ENCODE measurements around the gene ATP8A2.

ATP8A2 gene

DNA sequence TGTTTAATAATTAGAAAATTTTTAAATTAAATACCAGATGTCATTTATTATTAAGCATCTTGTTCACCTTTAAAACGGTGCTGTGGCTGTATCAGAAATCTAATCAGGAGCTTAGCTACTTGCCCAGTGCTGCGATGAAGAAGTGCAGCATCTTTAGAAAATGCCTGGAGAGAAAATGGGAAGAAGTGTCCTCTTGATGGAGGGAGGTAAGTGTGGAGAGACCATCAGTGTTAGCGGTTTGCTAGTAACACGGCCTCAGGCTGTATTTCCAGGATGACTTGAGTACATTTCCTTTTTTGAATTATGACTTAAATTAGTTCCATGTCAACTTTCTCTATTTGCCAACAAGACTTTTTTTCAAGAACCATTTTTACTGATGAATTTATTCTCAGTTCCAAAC is 605.9 kb downstream of the ATP8A2 start:
- Histone ChIP-seq H3K9ac (ENCODE audit: insufficient read length, low read depth) (no peak overlapping the region), H3K4me3 (ENCODE audit: insufficient read length, low read depth) (no peak overlapping the region), H3K9me3 (ENCODE audit: insufficient read depth, low read length) (no peaks in the 10 kb centered on the region), H3K36me3 (ENCODE audit: insufficient read depth, insufficient read length, low read length) (no peaks in the 10 kb centered on the region), H3K27me3 (ENCODE audit: insufficient read depth, insufficient read length) (no peaks in the 10 kb centered on the region), H3K4me1 (ENCODE audit: insufficient read depth, insufficient read length) (no peaks in the 10 kb centered on the region)
- DNase-seq (ENCODE audit: low read depth, low spot score), result no peak
- no peak for TF ChIP-seq ZNF274 (IDR thresholded peaks at IDR 0.05; ENCODE audit: low read depth, low read length)
- no peak for TF ChIP-seq YY1 (IDR thresholded peaks at IDR 0.05; ENCODE audit: insufficient read depth, insufficient read length)
- TF ChIP-seq SUZ12 (IDR thresholded peaks at IDR 0.05; ENCODE audit: extremely low read depth, insufficient read depth, insufficient read length), result no peak

DNA sequence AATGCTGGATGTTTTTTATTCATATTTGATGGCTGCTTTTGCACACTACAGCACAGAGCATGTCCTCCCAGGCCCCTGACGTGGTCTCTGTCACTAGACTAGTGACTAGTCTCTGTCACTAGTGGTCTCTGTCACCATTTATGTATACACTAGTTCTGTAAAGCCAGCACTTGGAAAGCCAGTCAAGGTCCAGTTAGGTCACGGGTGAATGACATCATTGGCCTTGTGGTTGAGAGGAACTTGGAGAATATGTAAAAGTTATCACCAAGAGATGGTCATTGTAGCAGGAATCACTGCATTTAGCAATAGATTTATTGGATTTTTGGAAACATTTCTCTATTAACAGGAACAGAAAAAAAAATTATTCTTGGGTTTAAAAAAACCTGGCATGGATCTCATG is 607.2 kb downstream of the ATP8A2 start:
- Histone ChIP-seq H3K9me3 (ENCODE audit: insufficient read depth, low read length) (no peaks in the 10 kb centered on the region), H3K4me1 (ENCODE audit: insufficient read depth, insufficient read length) (no peaks in the 10 kb centered on the region), H3K4me3 (ENCODE audit: insufficient read length, low read depth) (no peak overlapping the region), H3K36me3 (ENCODE audit: insufficient read depth, insufficient read length, low read length) (no peaks in the 10 kb centered on the region), H3K27me3 (ENCODE audit: insufficient read depth, insufficient read length) (no peaks in the 10 kb centered on the region), H3K9ac (ENCODE audit: insufficient read length, low read depth) (no peak overlapping the region)
- no peak for DNase-seq (ENCODE audit: low read depth, low spot score)
- TF ChIP-seq YY1 (IDR thresholded peaks at IDR 0.05; ENCODE audit: insufficient read depth, insufficient read length), result no peak
- TF ChIP-seq ZNF274 (IDR thresholded peaks at IDR 0.05; ENCODE audit: low read depth, low read length), result no peak
- no peak for TF ChIP-seq SUZ12 (IDR thresholded peaks at IDR 0.05; ENCODE audit: extremely low read depth, insufficient read depth, insufficient read length)

DNA sequence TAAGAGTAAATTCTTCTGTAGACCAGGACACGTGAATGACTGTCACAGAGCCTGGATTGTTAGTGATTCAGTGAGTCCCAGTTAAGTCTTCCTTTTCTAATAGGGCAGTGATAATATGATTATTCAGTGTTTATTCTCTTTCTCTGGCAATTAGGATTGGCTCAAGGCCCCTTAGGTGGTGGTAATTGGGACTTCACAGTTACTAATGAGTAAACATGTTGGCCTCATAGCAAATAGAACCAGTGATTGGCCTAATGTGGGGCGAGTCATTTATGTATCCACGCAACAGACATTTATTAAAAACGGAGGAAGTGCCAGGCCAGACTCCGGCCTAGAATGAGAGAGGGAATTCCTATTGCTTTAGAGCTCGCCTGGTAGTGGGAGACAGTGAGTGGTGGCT is 607.6 kb downstream of the ATP8A2 start:
- Histone ChIP-seq H3K9ac (ENCODE audit: insufficient read length, low read depth) (no peak overlapping the region), H3K4me3 (ENCODE audit: insufficient read length, low read depth) (no peak overlapping the region), H3K4me1 (ENCODE audit: insufficient read depth, insufficient read length) (no peaks in the 10 kb centered on the region), H3K27me3 (ENCODE audit: insufficient read depth, insufficient read length) (no peaks in the 10 kb centered on the region), H3K9me3 (ENCODE audit: insufficient read depth, low read length) (no peaks in the 10 kb centered on the region), H3K36me3 (ENCODE audit: insufficient read depth, insufficient read length, low read length) (no peaks in the 10 kb centered on the region)
- TF ChIP-seq ZNF274 (IDR thresholded peaks at IDR 0.05; ENCODE audit: low read depth, low read length), result no peak
- no peak for TF ChIP-seq YY1 (IDR thresholded peaks at IDR 0.05; ENCODE audit: insufficient read depth, insufficient read length)
- TF ChIP-seq SUZ12 (IDR thresholded peaks at IDR 0.05; ENCODE audit: extremely low read depth, insufficient read depth, insufficient read length), result no peak
- no peak for DNase-seq (ENCODE audit: low read depth, low spot score)

DNA sequence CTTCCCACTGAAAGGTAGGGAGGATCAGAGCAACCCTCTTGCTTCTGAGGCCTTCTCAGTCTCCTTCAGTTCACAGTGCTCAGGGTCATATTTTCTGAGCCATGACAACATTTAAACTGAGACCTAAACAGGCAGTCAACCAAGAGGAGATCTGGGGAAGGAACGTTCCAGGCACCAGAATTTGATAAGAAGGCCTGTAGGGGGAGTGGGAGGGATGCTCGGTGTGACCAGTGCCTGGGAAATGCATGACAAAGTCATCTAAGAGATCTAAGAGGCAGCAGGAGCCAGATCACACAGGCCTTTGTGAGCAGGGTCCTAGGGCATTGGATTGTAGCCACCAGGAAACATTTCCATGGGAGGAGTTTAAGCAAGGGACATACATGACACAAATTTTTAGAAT is 608.5 kb downstream of the ATP8A2 start:
- Histone ChIP-seq H3K27me3 (ENCODE audit: insufficient read depth, insufficient read length) (no peaks in the 10 kb centered on the region), H3K36me3 (ENCODE audit: insufficient read depth, insufficient read length, low read length) (no peaks in the 10 kb centered on the region), H3K4me1 (ENCODE audit: insufficient read depth, insufficient read length) (no peaks in the 10 kb centered on the region), H3K9ac (ENCODE audit: insufficient read length, low read depth) (no peak overlapping the region), H3K4me3 (ENCODE audit: insufficient read length, low read depth) (no peak overlapping the region), H3K9me3 (ENCODE audit: insufficient read depth, low read length) (no peaks in the 10 kb centered on the region)
- TF ChIP-seq YY1 (IDR thresholded peaks at IDR 0.05; ENCODE audit: insufficient read depth, insufficient read length), result no peak
- TF ChIP-seq ZNF274 (IDR thresholded peaks at IDR 0.05; ENCODE audit: low read depth, low read length), result no peak
- TF ChIP-seq SUZ12 (IDR thresholded peaks at IDR 0.05; ENCODE audit: extremely low read depth, insufficient read depth, insufficient read length), result no peak
- peak; percentile 60 for DNase-seq (ENCODE audit: low read depth, low spot score)

DNA sequence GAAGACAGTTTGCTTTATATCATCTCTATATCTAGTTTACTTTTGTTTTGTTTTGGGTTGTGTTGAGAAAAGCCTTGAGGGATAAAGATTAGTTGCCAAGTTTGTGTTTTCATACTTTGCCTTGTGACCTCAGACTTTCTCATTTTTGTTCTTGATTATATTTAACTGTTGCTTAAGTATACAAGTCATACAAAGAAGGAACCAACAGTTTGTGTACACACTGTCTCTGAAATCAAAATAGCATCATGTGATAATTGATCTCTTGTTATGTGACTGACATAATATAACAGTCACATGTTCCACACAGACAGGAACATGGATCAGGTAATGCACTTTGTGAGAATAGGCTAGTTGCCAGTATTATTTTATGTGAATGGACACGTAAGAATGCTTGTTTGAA is 609.3 kb downstream of the ATP8A2 start:
- Histone ChIP-seq H3K9ac (ENCODE audit: insufficient read length, low read depth) (no peak overlapping the region), H3K36me3 (ENCODE audit: insufficient read depth, insufficient read length, low read length) (no peaks in the 10 kb centered on the region), H3K9me3 (ENCODE audit: insufficient read depth, low read length) (no peaks in the 10 kb centered on the region), H3K4me3 (ENCODE audit: insufficient read length, low read depth) (no peak overlapping the region), H3K4me1 (ENCODE audit: insufficient read depth, insufficient read length) (no peaks in the 10 kb centered on the region), H3K27me3 (ENCODE audit: insufficient read depth, insufficient read length) (no peaks in the 10 kb centered on the region)
- DNase-seq (ENCODE audit: low read depth, low spot score), result no peak
- TF ChIP-seq SUZ12 (IDR thresholded peaks at IDR 0.05; ENCODE audit: extremely low read depth, insufficient read depth, insufficient read length) (no peak), YY1 (IDR thresholded peaks at IDR 0.05; ENCODE audit: insufficient read depth, insufficient read length) (no peak), ZNF274 (IDR thresholded peaks at IDR 0.05; ENCODE audit: low read depth, low read length) (no peak)

DNA sequence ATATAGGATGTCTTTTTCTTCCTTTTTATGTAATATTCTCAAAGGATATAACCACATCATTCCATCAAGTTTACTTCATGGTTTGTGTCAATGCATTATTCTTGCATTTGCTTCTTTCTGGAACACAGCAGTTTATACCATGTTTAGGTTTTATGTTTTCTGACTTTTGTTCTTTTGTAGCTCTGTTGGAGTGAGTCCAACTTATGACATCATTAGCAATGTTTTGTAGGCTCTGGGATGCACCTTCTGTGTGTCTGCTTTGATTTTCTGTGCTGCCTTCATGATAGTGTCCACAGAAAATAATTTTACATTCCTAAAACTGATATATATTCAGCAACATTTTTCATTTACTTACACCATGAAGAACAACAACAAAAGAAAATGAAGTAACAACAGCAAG is 611.1 kb downstream of the ATP8A2 start:
- no peak overlapping the region for H3K9ac ChIP-seq (ENCODE audit: insufficient read length, low read depth)
- H3K36me3 ChIP-seq (ENCODE audit: insufficient read depth, insufficient read length, low read length), result no peaks in the 10 kb centered on the region
- TF ChIP-seq ZNF274 (IDR thresholded peaks at IDR 0.05; ENCODE audit: low read depth, low read length) (no peak), SUZ12 (IDR thresholded peaks at IDR 0.05; ENCODE audit: extremely low read depth, insufficient read depth, insufficient read length) (no peak), YY1 (IDR thresholded peaks at IDR 0.05; ENCODE audit: insufficient read depth, insufficient read length) (no peak)
- H3K4me1 ChIP-seq (ENCODE audit: insufficient read depth, insufficient read length), result no peaks in the 10 kb centered on the region
- DNase-seq (ENCODE audit: low read depth, low spot score), result no peak
- H3K9me3 ChIP-seq (ENCODE audit: insufficient read depth, low read length), result no peaks in the 10 kb centered on the region
- no peaks in the 10 kb centered on the region for H3K27me3 ChIP-seq (ENCODE audit: insufficient read depth, insufficient read length)
- H3K4me3 ChIP-seq (ENCODE audit: insufficient read length, low read depth), result no peak overlapping the region

DNA sequence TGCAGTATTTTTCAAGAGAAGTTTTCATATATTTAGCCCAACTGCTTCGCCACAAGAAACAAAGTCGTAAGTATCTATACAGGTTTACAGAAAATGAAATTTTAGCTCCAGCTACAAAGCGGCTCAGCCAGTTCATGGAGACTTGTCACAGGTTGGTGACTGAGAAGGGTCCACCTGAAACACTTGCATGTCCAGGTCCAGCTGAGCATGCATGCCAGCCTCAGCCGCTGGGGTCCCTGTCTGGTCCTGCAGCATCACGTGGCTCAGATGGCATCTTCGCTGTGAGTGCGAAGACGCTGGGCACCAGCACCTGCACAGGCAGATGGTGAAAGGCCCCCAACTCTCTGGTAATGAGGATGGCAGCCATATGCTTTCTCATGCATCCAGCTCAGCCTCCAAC is 616.2 kb downstream of the ATP8A2 start:
- no peak for TF ChIP-seq SUZ12 (IDR thresholded peaks at IDR 0.05; ENCODE audit: extremely low read depth, insufficient read depth, insufficient read length)
- TF ChIP-seq ZNF274 (IDR thresholded peaks at IDR 0.05; ENCODE audit: low read depth, low read length), result no peak
- no peak for TF ChIP-seq YY1 (IDR thresholded peaks at IDR 0.05; ENCODE audit: insufficient read depth, insufficient read length)
- H3K9me3 ChIP-seq (ENCODE audit: insufficient read depth, low read length), result no peaks in the 10 kb centered on the region

DNA sequence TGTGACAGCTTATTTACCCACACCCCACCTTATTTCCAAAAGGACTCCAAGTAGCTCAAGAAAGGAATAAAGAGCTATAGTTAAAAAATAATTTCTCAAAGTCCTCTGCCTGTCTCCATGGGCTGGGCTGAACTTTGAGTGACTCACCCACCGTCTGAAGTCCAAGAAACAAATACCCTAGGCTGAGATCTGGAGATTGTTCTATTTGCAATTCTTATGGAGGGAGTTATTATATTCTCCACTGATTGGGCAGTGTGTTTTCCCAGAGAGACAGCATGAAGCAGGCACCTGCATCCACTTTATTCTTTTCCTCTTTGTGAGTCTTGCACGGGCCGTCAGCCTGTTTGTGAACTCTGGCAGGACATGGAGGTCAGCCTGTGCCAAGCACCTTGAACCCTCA is 616.9 kb downstream of the ATP8A2 start:
- no peak for TF ChIP-seq YY1 (IDR thresholded peaks at IDR 0.05; ENCODE audit: insufficient read depth, insufficient read length)
- no peak for TF ChIP-seq ZNF274 (IDR thresholded peaks at IDR 0.05; ENCODE audit: low read depth, low read length)
- no peak for TF ChIP-seq SUZ12 (IDR thresholded peaks at IDR 0.05; ENCODE audit: extremely low read depth, insufficient read depth, insufficient read length)
- Histone ChIP-seq H3K36me3 (ENCODE audit: insufficient read depth, insufficient read length, low read length) (no peaks in the 10 kb centered on the region), H3K4me3 (ENCODE audit: insufficient read length, low read depth) (no peak overlapping the region), H3K27me3 (ENCODE audit: insufficient read depth, insufficient read length) (no peaks in the 10 kb centered on the region), H3K9ac (ENCODE audit: insufficient read length, low read depth) (no peak overlapping the region), H3K9me3 (ENCODE audit: insufficient read depth, low read length) (no peaks in the 10 kb centered on the region), H3K4me1 (ENCODE audit: insufficient read depth, insufficient read length) (no peaks in the 10 kb centered on the region)
- no peak for DNase-seq (ENCODE audit: low read depth, low spot score)

More for the DNA sequence above, 616.2 kb downstream of the ATP8A2 start:
- Histone ChIP-seq H3K4me3 (ENCODE audit: insufficient read length, low read depth) (no peak overlapping the region), H3K36me3 (ENCODE audit: insufficient read depth, insufficient read length, low read length) (no peaks in the 10 kb centered on the region), H3K27me3 (ENCODE audit: insufficient read depth, insufficient read length) (no peaks in the 10 kb centered on the region), H3K4me1 (ENCODE audit: insufficient read depth, insufficient read length) (no peaks in the 10 kb centered on the region), H3K9ac (ENCODE audit: insufficient read length, low read depth) (no peak overlapping the region)
- DNase-seq (ENCODE audit: low read depth, low spot score), result no peak

Data from NT2/D1 (cell line).